ENCODE results near the gene MSI2.

DNA sequence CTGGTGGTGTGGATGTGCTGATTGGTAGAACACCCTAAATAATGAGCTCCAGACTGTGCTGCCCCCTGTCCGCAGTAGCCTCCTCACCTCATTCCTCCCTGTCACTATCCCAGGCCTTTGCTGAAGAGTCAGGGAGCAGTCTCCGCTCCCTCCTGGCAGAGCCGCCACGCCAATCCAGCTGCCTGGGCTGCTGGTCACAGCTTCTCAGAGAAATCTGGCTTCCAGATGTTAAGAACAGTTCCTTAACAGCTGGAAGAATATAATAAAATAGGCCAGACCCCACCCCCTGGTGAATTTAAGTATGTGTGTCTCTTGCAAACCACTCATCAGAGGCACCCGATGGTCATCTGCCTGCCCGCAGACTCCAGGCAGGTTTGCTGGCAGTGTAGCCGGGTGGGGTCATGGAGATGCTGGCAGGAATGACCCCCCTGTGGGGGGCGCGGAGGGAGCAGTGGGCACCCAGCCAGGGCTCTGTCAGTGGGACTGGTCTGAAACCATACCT is 327.8 kb downstream of the MSI2 start:
- TF ChIP-seq EZH2 (IDR thresholded peaks at IDR 0.05; ENCODE audit: low read depth, unreplicated experiment) (no peak), CREB1 (CRISPR knock-in tag; IDR thresholded peaks at IDR 0.05; ENCODE audit: low read depth) (no peak), NANOG (IDR thresholded peaks at IDR 0.05; ENCODE audit: borderline replicate concordance) (no peak), POLR2AphosphoS5 (IDR thresholded peaks at IDR 0.05; ENCODE audit: low read depth) (no peak), EZH2phosphoT487 (IDR thresholded peaks at IDR 0.05; ENCODE audit: unreplicated experiment) (no peak)
- TF ChIP-seq, protein P1, sequence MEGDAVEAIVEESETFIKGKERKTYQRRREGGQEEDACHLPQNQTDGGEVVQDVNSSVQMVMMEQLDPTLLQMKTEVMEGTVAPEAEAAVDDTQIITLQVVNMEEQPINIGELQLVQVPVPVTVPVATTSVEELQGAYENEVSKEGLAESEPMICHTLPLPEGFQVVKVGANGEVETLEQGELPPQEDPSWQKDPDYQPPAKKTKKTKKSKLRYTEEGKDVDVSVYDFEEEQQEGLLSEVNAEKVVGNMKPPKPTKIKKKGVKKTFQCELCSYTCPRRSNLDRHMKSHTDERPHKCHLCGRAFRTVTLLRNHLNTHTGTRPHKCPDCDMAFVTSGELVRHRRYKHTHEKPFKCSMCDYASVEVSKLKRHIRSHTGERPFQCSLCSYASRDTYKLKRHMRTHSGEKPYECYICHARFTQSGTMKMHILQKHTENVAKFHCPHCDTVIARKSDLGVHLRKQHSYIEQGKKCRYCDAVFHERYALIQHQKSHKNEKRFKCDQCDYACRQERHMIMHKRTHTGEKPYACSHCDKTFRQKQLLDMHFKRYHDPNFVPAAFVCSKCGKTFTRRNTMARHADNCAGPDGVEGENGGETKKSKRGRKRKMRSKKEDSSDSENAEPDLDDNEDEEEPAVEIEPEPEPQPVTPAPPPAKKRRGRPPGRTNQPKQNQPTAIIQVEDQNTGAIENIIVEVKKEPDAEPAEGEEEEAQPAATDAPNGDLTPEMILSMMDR (conservative IDR thresholded peaks at IDR 0.05; ENCODE audit: low read depth in 2 of 2), result peak in 1 of 2 experiments; percentile 28; a peak in 1 of 4 replicates
- TF ChIP-seq, protein P2, sequence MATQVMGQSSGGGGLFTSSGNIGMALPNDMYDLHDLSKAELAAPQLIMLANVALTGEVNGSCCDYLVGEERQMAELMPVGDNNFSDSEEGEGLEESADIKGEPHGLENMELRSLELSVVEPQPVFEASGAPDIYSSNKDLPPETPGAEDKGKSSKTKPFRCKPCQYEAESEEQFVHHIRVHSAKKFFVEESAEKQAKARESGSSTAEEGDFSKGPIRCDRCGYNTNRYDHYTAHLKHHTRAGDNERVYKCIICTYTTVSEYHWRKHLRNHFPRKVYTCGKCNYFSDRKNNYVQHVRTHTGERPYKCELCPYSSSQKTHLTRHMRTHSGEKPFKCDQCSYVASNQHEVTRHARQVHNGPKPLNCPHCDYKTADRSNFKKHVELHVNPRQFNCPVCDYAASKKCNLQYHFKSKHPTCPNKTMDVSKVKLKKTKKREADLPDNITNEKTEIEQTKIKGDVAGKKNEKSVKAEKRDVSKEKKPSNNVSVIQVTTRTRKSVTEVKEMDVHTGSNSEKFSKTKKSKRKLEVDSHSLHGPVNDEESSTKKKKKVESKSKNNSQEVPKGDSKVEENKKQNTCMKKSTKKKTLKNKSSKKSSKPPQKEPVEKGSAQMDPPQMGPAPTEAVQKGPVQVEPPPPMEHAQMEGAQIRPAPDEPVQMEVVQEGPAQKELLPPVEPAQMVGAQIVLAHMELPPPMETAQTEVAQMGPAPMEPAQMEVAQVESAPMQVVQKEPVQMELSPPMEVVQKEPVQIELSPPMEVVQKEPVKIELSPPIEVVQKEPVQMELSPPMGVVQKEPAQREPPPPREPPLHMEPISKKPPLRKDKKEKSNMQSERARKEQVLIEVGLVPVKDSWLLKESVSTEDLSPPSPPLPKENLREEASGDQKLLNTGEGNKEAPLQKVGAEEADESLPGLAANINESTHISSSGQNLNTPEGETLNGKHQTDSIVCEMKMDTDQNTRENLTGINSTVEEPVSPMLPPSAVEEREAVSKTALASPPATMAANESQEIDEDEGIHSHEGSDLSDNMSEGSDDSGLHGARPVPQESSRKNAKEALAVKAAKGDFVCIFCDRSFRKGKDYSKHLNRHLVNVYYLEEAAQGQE (IDR thresholded peaks at IDR 0.05; ENCODE audit: unreplicated experiment), result no peak
- TF ChIP-seq, protein P3, sequence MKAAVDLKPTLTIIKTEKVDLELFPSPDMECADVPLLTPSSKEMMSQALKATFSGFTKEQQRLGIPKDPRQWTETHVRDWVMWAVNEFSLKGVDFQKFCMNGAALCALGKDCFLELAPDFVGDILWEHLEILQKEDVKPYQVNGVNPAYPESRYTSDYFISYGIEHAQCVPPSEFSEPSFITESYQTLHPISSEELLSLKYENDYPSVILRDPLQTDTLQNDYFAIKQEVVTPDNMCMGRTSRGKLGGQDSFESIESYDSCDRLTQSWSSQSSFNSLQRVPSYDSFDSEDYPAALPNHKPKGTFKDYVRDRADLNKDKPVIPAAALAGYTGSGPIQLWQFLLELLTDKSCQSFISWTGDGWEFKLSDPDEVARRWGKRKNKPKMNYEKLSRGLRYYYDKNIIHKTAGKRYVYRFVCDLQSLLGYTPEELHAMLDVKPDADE (IDR thresholded peaks at IDR 0.05), result no peak

Data from GM23338 (cell line).